ENCODE measurements around the gene TUBA8. TPM values are rescaled to one million over a fixed set of nuclear protein-coding genes. Genes with fewer than 3 reads are reported as not detected.

Gene TUBA8
- total RNA-seq, 4 donors from 2014 or later, result 5.0 to 12.3 (median 6.3) TPM

DNA sequence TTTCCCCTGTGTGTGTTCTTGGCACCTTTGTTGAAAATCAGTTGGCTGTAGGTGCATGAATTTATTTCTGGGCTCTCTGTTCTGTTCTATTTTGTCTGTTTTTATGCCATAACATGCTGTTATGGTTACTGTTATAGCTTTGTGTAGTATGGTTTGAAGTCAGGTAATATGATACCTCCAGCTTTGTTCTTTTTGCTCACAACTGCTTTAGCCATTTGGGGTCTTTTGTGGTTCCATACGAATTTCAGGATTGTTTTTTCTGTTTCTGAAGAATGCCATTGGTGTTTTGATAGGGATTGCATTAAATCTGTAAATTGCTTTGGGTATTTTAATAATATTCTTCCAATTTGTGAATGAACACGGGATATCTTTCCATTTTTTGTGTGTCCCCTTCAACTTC lies 28.1 kb upstream of the TUBA8 start:
- H3K36me3 ChIP-seq, result peaks cover 0 to 77% (median 10%) of the 10 kb centered on the region in 3 donors
- no peak for TF ChIP-seq POLR2A (IDR thresholded peaks at IDR 0.05)
- TF ChIP-seq, protein P1, sequence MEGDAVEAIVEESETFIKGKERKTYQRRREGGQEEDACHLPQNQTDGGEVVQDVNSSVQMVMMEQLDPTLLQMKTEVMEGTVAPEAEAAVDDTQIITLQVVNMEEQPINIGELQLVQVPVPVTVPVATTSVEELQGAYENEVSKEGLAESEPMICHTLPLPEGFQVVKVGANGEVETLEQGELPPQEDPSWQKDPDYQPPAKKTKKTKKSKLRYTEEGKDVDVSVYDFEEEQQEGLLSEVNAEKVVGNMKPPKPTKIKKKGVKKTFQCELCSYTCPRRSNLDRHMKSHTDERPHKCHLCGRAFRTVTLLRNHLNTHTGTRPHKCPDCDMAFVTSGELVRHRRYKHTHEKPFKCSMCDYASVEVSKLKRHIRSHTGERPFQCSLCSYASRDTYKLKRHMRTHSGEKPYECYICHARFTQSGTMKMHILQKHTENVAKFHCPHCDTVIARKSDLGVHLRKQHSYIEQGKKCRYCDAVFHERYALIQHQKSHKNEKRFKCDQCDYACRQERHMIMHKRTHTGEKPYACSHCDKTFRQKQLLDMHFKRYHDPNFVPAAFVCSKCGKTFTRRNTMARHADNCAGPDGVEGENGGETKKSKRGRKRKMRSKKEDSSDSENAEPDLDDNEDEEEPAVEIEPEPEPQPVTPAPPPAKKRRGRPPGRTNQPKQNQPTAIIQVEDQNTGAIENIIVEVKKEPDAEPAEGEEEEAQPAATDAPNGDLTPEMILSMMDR (IDR thresholded peaks at IDR 0.05), result no peak
- TF ChIP-seq EP300 (IDR thresholded peaks at IDR 0.05), result no peak
- 63 to 72% methylated on average over 2 of the region's 2 CpGs for WGBS, 2 donors
- no peak overlapping the region for H3K27ac ChIP-seq
- H3K9me3 ChIP-seq, result no peaks in the 10 kb centered on the region
- H3K27me3 ChIP-seq, result no peaks in the 10 kb centered on the region
- H3K4me1 ChIP-seq, result peaks cover 0 to 15% (median 10%) of the 10 kb centered on the region in 4 donors
- no peak for DNase-seq (ENCODE audit: low spot score in 2 of 2)
- H3K4me3 ChIP-seq, result no peak overlapping the region

DNA sequence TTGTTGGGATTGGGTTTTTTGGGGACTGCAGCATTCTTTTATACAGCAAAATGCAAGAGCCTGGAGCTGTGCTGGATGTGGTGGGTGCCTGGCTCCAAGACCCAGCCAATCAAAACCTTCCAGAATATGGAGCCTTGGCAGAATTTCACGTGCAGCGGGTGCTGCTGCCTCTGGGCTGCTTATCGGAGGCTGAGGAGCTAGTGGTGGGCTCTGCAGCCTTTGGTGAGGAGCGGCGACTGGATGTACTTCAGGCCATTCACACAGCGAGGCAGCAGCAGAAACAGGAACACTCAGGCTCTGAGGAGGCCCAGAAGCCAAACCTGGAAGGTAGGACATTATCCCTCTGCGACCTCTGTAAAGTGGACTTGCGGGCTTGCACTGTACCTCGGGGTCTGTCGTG lies 27.2 kb upstream of the TUBA8 start:
- 90 to 92% methylated on average over 9 to 10 of the region's 10 CpGs for WGBS, 2 donors
- Histone ChIP-seq H3K4me1 (peaks cover 0 to 13% (median 9%) of the 10 kb centered on the region in 4 donors), H3K4me3 (no peak overlapping the region), H3K36me3 (peaks cover 0 to 86% (median 19%) of the 10 kb centered on the region in 3 donors), H3K27ac (no peak overlapping the region), H3K9me3 (no peaks in the 10 kb centered on the region), H3K27me3 (no peaks in the 10 kb centered on the region)
- DNase-seq (ENCODE audit: low spot score in 2 of 2), result no peak
- TF ChIP-seq, protein P1 (IDR thresholded peaks at IDR 0.05), result no peak
- TF ChIP-seq EP300 (IDR thresholded peaks at IDR 0.05), result no peak
- no peak for TF ChIP-seq POLR2A (IDR thresholded peaks at IDR 0.05)

DNA sequence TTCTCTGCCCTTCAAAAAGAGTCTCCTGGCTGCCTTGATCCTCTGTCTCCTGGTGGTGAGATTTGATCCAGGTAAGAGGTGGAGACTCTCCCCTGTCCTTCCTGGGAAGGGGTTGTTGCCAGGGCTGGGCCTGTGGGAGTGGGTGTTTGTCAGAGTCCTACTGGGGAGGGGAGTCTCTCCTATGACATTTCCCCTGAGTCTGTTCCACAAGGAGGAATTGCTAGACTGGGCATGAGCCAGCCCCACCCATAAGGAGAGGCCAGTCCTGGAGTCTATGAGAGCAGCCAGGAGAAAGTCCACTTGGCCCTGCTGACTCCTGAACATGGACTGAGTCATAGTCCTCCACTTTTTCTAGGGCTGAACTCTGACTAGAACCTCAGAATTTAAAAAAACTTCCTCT lies 25.4 kb upstream of the TUBA8 start:
- TF ChIP-seq, protein P1 (IDR thresholded peaks at IDR 0.05), result no peak
- Histone ChIP-seq H3K4me3 (no peak overlapping the region), H3K9me3 (no peaks in the 10 kb centered on the region), H3K27ac (peak overlapping the region in 1 of 4 donors; percentile 31), H3K36me3 (peaks cover 0 to 93% (median 20%) of the 10 kb centered on the region in 3 donors), H3K27me3 (no peaks in the 10 kb centered on the region), H3K4me1 (no peaks in the 10 kb centered on the region)
- DNase-seq (ENCODE audit: low spot score in 2 of 2), result no peak

DNA sequence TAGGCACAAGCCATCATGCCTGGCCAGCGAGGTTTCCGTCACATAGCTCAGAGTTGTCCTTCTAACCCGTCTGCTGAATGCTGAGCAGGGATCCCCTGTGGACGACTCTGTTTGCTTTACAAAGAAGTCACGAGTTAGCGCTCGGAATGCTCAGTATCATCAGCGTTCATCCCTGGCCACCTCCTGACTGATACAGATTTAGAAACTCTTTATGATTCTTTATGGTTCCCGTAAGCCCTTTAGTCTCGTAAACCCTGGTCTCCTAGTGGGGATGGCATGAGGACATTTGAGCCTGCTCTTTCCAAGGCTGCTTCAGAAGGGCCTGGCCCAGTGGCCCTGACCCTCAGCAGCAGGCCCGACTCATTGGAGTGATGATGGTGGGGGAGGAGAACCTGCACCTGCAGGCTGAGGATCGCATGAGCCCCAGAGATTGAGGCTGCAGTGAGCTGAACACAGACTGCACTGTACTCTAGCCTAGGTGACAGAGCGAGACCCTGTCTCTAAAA lies 23.2 kb upstream of the TUBA8 start:
- no peak for TF ChIP-seq EP300 (IDR thresholded peaks at IDR 0.05)
- TF ChIP-seq, protein P1 (IDR thresholded peaks at IDR 0.05), result no peak
- TF ChIP-seq POLR2A (IDR thresholded peaks at IDR 0.05), result no peak
- 73 to 74% methylated on average over 12 of the region's 13 CpGs for WGBS, 2 donors
- no peak overlapping the region for H3K4me3 ChIP-seq
- peaks cover 0 to 76% (median 14%) of the 10 kb centered on the region in 3 donors for H3K36me3 ChIP-seq
- peaks cover 0 to 13% (median 7%) of the 10 kb centered on the region in 4 donors for H3K4me1 ChIP-seq
- H3K27me3 ChIP-seq, result no peaks in the 10 kb centered on the region
- no peak overlapping the region for H3K27ac ChIP-seq
- no peaks in the 10 kb centered on the region for H3K9me3 ChIP-seq
- no peak for DNase-seq (ENCODE audit: low spot score in 2 of 2)

DNA sequence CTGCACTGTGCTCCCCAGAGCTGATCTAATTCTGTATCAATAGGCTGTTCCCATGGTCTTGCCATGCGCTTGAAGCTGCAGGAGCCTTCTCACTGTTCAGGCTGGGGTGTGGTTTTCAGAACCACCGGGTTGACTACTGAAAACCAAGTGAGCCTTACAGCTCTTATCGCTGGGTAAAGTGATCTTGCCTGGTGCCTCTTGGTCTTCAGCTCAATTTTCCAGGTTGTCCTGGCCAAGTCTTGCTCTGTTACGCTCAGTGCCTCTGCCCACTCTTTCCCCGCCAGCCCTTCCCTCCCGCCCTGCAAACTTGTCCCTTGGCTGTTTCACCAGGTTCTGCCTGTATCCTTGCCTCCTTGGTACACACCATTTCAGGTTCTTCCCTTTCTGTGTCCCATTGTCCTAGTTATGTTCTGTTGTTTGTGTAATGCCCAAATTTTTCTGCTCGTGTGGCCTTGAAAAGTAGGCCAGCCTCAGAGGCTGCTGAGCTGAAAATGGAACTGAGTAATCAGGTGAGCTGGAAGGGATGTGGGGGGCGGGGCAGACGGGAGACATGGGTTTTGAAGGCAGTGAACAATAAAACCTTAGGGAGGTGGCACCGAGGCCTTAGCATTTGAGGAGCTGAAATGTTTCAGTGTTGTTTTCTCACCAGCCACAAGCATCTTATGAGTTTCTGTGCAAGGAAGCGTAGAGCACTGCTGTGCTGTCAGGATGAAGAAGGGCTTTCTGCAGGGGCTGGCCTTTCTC lies 21.6 kb upstream of the TUBA8 start:
- DNase-seq (ENCODE audit: low spot score in 2 of 2), result no peak
- 90 to 91% methylated on average over 11 of the region's 11 CpGs for WGBS, 2 donors
- no peaks in the 10 kb centered on the region for H3K9me3 ChIP-seq
- H3K4me1 ChIP-seq, result peaks cover 0 to 22% (median 7%) of the 10 kb centered on the region in 4 donors
- H3K27me3 ChIP-seq, result no peaks in the 10 kb centered on the region
- H3K36me3 ChIP-seq, result peaks cover 0 to 61% (median 14%) of the 10 kb centered on the region in 3 donors
- TF ChIP-seq POLR2A (IDR thresholded peaks at IDR 0.05) (no peak), EP300 (IDR thresholded peaks at IDR 0.05) (no peak)
- no peak overlapping the region for H3K27ac ChIP-seq
- no peak overlapping the region for H3K4me3 ChIP-seq

Measured in tibial nerve (tissue), 4 donors.